ENCODE measurements around the gene SH3PXD2B.
"Not testable (repeated sequence)": the region's sequence is repeated elsewhere in the genome, so short reads cannot be mapped to it uniquely, and the experiment has no call there.

The SH3PXD2B gene

DNA sequence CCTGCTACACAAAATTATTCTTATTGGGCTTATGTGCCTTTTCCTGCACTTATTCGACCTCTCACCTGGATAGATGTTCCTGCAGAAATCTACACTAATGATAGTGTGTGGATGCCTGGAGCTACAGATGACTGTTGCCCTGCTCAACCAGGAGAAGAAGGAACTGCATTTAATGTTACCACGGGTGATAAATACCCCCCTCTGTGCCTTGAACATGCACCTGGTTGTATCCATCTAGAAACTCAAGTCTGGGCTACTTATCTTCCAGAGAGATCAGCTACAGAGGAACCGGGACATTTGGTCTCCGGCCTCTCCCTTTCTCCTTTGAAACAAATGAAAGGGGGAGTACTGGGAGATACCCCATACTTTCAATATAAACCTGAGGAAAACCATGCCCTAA is 54.5 kb downstream of the SH3PXD2B start:
- no peak for DNase-seq (ENCODE audit: low read depth)

- DNase-seq (ENCODE audit: low read depth): no peak
Measured at GRCh38 chr5:172399336-172399735, 55.0 kb downstream of the SH3PXD2B start.

GRCh38 chr5:172398645-172399044 is 55.7 kb downstream of the SH3PXD2B start:
- DNase-seq (ENCODE audit: low read depth): not testable (repeated sequence)

DNA sequence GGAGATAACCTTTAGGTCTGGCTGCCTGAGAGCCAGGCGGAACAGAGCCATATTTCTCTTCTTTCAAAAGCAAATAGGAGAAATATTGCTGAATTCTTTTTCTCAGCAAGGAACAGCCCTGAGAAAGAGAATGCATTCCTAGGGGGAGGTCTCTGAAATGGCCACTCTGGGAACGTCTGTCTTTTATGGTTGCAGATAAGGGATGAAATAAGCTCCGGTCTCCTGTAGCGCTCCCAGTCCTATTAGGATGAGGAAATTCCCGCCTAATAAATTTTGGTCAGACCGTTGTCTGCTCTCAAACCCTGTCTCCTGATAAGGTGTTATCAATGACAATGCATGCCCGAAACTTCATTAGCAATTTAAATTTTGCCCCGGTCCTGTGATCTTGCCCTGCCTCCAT is 57.3 kb downstream of the SH3PXD2B start:
- not testable (repeated sequence) for DNase-seq (ENCODE audit: low read depth)

GRCh38 chr5:172396220-172396619 is 58.1 kb downstream of the SH3PXD2B start:
- no peak for DNase-seq (ENCODE audit: low read depth)

DNA sequence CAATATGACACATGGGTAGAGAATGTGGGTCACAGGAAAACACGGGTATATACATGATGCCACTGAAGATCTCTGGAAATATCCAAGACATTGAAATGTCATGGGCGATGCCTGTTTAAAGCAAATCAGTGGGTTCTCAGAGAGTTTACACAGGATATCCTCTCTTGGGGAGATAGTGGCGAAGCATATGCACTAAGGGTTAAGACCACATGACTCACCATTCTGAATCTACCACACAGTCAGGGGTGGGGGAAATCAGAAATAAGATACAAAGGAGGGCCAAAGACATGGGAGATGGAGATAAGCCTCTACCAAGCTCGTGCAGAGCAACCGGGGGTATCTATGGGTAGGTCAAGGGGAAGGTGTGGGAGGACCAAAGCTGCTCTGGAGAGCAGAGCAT is 58.8 kb downstream of the SH3PXD2B start:
- DNase-seq (ENCODE audit: low read depth): no peak

DNA sequence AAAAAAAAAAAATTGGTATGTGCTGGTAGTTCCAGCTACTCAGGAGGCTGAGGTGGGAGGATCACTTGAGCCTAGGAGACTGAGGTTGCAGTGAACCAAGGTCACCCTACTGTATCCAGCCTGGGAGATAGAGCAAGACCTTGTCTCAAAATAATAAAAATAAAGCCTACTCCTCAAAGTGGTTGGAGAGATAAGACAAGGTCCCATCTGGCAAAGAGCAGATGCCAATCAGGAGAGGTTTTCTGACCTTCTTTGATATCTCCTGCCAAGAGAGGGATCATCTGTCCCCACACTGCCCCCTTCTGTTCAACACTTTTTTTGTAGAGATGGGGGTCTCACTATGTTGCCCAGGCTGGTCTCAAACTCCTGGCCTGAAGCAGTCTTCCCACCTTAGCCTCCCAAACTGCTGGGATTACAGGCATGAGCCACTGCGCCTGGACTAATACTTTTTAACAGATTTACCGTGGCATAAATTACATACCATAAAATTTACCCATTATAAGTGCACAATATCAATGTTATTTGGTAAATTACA is 64.7 kb downstream of the SH3PXD2B start:
- DNase-seq (ENCODE audit: low read depth): no peak

DNA sequence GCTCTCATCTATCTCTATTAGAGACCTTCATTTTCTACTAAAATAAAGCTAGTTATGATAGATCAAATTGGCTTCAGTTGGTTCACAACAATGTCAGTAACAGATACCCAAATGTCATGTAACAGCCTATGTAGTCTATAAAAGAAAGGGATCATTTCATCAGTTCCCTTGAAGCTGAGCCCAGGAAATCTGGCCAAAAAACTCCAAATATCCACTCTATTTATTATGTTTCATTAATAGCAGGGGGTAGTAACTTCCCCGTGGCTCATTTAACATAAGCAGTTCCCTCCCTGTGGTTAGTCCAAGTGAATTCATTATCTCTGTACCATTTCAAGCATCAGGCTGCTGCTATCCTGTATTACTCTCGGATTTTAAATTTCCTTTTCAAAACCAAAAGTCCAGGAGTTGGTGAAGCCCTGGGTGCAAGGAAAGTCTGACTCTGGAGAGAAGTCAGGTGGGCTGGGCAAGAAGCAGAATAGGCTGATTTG is 66.0 kb downstream of the SH3PXD2B start:
- no peak for DNase-seq (ENCODE audit: low read depth)

GRCh38 chr5:172385707-172386106 is 68.6 kb downstream of the SH3PXD2B start:
- no peak for DNase-seq (ENCODE audit: low read depth)

GRCh38 chr5:172385010-172385563 is 69.2 kb downstream of the SH3PXD2B start:
- no peak for DNase-seq (ENCODE audit: low read depth)

DNA sequence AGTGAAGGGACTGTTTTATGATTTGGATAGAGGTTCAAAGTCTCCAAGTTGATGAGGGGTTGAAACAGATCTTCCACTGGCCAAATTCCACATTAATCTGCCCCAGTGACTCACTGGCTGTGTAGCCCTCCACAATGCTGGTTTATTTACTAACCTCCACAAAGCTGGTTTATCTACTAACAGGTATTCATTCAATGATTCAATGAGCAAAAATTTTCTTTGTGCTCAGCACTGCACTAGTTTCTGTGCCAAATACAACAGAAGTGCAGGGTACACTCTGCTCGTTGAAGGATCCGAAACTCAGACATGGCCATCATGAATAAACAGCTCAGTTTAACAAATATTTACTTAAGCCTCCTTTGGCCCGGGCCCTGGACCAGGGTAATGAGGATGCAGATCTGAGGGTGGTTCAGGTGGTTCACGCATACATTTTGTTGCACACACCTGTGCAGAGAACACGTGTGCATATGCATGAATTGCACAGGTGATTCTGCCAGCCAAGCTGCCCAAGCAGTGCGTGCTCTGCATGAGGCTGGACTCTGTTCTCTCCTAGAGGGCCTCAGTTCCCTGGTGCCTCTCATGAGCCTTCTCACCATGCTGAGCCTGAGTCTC is 71.0 kb downstream of the SH3PXD2B start:
- no peak for DNase-seq (ENCODE audit: low read depth)

- DNase-seq (ENCODE audit: low read depth): no peak
Measured at GRCh38 chr5:172380987-172381643, 73.2 kb downstream of the SH3PXD2B start.

GRCh38 chr5:172380301-172380986 is 73.9 kb downstream of the SH3PXD2B start:
- no peak for DNase-seq (ENCODE audit: low read depth)

DNA sequence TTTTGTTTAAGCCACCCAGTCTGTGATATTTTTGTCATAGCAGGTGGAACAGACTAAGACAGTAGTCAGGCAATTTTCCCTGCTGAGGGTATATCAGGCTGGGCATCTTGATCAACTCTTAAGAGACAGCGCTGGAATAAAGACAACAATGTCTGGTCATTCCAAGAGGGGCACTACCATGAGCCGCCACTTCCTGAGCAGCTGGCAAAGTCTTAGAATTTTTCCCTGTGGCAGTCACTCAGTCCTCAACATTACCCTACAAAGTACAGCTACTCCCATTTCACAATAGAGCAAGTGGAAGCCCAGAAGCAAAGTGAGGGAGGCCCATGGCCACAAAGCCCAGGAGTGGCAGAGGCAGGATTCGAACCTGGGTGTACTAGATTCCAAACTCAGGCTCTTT is 74.8 kb downstream of the SH3PXD2B start:
- no peak for DNase-seq (ENCODE audit: low read depth)

DNA sequence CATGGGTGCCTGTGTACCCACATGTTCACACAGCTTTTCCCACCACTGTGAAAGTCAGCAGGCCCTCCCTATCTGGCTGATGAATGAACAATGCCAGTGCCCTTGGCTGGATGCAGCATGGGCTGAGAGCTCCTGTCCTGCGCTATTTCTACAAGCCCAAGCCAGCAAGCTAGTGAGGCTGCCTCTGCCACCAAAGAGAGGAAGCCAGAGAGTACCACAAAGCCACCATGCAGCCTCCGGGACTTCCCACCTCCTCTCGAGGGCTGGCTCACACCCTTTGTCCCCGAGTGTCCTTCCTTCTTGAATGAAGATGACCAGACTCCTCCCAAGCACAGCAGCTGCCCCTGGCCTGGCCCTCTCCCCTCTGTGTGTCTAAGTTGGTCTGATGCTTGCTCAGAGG is 76.5 kb downstream of the SH3PXD2B start:
- no peak for DNase-seq (ENCODE audit: low read depth)

- DNase-seq (ENCODE audit: low read depth): no peak
Measured at GRCh38 chr5:172377438-172377837, 76.9 kb downstream of the SH3PXD2B start.

- DNase-seq (ENCODE audit: low read depth): no peak
Measured at GRCh38 chr5:172374783-172375182, 79.5 kb downstream of the SH3PXD2B start.

DNA sequence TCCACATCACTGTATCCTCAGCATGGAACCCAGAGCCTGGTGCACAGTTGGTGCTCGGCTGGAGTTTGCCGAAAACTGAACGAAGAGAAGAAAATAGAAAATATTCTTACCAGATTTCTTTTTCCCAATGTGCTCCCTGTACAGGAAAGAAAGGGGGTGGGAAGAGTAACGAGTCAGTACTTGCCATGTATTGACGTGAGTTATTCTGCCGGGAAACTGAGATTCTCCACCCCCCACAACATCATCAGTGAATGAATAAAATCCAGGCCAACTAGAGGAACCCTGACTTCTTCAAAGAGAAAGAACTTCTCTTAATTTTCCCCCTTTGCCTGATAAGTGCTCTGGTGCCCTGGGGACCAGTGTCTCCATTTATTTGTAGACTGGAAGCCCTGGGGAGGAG is 80.6 kb downstream of the SH3PXD2B start:
- DNase-seq (ENCODE audit: low read depth): no peak

DNA sequence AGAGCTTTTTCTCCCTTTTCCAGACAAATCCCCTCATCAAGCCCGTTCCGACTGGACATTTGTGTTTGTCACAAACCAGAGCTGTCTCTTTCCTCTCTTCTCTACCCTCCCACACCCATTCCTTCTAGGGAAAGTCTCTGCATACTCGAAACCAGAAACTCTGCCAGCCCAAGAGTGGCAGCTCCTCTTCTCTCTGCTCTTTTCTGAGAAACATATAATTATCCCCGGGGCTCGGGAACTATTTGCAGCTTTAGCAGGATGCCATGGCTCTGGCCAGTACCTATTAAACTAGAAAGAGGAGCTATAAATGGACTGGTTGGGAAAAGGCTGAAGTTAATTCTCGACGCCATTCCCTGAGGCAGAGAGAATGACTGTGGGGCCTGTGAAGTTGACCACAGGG is 82.6 kb downstream of the SH3PXD2B start:
- no peak for DNase-seq (ENCODE audit: low read depth)

DNA sequence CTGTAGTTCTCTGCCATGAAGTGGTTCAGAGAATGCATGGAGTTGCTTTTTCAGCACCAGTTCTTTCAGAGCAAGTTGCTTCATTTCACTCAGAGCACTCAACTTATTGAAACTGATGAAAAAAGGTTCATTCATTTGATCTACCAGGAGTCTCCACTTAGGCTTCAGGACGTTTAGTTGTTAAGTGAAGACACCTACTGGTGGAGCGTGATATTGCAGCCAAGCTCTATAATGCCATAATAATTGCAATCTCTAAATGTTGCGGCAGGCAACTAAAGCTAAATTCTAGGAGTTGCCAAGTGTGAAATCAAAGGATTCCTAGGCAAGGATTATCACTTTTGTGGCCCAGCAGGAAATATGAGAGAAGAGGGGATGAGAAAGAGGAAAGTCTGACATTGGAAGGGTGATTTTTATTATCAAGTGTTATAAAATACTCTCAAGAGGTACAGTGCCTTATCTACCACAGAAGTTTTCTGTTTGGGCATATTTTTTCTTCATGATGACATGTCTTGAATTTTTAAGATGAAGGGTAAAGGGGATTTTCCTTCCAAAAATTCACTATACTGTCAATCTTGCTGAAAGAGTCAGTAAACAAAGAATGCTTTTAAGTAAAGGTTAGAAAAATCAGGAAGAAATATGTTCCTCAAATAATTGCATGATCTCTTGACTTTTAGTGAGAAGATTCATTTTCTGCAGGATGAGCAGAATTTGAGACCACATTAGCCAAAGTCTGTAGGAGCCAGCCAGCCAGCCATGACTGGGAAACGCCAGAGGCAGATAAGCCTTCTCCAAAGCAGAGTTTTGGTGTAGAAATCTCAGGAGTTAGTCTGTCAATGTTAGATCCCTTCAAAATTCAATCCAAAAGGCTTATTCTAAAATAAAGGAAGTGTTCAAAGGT is 83.4 kb downstream of the SH3PXD2B start:
- no peak for DNase-seq (ENCODE audit: low read depth)

- DNase-seq (ENCODE audit: low read depth): no peak
Measured at GRCh38 chr5:172370237-172370640, 84.1 kb downstream of the SH3PXD2B start.

DNA sequence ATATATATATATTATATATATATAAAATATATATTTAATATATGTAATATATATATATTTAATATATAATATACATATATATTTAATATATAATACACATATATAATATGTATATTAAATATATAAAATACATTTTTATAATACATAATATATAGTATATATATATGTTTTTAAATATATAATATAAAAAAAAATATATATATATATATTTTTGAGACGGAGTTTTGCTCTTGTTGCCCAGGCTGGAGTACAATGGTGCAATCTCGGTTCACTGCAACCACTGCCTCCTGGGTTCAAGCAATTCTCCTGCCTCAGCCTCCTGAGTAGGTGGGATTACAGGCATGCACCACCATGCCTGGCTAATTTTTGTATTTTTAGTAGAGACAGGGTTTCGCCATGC is 85.6 kb downstream of the SH3PXD2B start:
- DNase-seq (ENCODE audit: low read depth): not testable (repeated sequence)

All from stimulated activated CD8-positive, alpha-beta memory T cell treated with anti-CD3 and anti-CD28 coated beads, Interleukin-15, amount 100 ng/mL, for 24 hours (primary cell).